Smooth muscle cell of the brain vasculature (primary cell): ENCODE data around the gene MXD4.

Experiments
- DNase-seq: peaks from one replicate; pipeline ENCODE4 v3.0.0-alpha.2; 2012; ENCODE audit warnings: low read depth, low spot score

The MXD4 gene

GRCh38 chr4:2261853-2262144 is at the start of gene MXD4:
MXD4 (minus strand) TSS chr4:2262109; CDS start chr4:2261980, 129 bp downstream.
- DNase-seq = no peak

GRCh38 chr4:2306773-2307410 is 45.0 kb upstream of the MXD4 start:
- no peak for DNase-seq

DNA sequence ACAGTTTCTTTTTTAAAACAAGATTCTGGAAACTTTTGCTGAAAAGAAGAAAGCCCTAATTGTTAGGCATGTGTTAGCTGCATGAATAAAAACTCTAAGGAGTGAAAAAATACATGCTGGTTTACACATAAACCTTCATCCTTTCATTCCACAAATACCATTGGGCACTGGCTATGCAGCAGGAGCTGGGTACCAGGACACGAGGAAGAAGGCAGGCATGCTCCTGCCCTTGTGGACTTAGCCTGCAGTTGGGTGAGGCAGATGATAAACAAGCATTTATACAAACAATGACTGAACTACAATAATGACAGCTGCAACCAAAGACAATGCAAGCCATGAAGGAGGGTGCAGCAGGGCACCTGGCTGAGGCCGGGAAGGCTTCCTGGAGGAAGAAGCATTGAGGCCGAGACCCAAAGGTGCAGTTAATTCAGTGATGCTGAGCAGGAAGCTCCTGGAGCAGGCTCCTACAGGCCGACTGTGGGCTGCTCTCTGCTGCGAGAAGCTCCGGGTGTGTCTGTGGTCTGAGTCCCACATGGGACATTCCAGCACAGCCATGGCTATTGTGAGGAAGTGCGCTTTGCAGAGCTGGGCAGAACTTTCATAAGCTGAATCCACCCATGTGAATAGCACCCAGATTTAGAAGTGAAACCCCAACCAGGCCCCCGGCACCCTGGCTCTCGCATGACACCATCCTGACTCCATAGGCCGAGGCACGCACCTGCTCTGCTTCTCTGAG is 44.0 kb upstream of the MXD4 start:
- no peak for DNase-seq

GRCh38 chr4:2304877-2305561 is 43.1 kb upstream of the MXD4 start:
- DNase-seq = no peak

DNA sequence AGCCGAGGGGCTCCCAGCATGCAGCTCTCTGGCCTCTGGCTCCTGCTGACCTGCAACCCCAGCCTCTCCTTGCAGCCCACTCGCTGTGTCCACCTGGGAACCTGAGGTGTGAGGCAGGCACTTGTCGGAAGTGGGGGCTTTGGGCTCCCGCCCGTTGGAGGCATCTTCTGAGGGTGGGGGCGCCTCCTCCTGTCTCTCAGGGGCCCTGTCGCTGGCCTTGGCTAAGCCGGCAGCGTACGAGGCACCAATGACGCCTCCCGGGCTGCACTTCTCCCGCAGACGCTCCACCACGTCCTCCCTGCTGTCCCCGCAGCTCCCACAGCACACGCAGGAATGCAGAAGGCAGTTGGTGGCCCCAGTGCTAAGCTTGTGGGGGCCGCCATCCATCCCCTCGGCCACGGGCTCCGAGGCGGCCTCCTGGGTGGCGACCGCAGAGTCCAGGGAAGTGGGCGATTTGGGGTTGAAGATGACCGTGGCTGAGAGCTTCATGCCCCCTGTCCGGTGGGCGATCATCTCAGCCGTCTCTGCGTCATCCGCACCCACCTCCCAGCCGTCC is 42.5 kb upstream of the MXD4 start:
- DNase-seq = no peak

GRCh38 chr4:2303686-2304320 is 41.9 kb upstream of the MXD4 start:
- no peak for DNase-seq

GRCh38 chr4:2303121-2303685 is 41.3 kb upstream of the MXD4 start:
- DNase-seq = no peak

DNA sequence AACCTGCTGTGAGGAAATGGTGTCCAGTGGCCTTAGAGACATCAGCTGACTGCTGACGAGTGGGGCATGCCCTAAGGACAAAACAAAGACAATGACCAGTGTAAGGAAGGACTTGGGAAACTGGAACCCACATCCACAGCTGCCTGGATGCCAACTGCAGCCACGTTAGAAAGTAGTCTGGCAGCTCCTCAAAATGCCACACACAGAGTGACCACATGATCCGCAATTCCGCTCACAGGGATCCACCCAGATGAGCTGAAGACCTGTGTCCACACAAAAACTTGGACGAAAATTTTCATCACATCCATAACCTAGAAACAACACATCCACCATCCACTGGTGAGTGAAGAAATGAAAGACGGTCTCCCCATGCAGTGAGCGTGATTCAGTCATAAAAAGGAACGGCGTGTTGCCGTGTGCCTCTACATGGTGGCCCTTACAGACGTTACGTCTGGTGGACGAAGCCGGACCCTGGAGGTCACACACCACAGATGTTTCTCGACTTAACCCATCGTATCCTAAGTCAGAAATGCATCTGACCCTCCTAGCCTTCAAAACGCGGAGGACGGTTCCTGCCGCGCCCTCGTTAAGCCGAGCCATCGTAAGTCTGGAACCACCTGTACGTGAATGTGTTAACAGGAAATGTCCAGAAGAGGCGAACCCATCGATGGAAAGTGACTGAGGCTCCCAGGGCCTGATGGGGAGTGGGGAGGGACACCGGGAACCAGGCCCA is 40.6 kb upstream of the MXD4 start:
- DNase-seq = no peak

DNA sequence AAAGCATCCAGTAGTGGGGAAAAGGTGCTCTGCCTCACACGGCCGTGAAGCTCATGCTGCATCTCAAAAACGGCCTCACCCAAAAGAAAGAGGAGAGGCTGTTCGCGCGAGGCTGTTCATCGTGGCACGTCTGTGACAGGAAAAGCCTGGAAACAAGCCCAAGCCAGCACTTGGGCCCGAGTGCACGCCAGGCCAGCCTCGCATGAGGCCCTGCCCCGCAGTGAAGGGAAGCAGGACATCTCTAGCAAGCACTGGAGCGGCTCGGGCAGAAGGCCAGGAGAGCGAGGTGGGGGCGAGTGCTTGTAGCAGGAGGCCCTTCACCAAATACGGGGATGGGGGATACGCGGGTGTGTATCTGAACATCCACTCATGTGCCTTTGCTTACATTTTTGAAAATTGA is 39.9 kb upstream of the MXD4 start:
- no peak for DNase-seq

DNA sequence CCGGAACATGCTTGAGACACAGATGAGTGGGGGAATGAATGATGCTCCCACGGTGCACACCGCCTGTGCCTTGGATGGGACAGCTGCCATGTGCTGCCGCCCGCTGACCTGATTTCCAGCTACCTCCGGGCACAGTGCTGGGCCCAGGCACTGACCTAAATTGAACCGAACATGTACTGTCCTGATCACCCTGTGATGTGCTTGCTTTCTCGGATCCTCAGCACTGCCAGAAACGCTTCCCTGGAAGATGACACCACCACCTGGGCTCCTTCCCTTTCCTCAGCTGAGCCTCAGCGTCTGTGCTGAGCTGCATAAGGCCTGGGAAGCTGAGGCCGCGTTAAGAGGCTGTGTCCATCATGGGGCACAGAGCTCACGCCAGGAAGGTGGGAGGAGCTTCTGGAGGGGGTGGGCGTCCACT is 39.3 kb upstream of the MXD4 start:
- no peak for DNase-seq

DNA sequence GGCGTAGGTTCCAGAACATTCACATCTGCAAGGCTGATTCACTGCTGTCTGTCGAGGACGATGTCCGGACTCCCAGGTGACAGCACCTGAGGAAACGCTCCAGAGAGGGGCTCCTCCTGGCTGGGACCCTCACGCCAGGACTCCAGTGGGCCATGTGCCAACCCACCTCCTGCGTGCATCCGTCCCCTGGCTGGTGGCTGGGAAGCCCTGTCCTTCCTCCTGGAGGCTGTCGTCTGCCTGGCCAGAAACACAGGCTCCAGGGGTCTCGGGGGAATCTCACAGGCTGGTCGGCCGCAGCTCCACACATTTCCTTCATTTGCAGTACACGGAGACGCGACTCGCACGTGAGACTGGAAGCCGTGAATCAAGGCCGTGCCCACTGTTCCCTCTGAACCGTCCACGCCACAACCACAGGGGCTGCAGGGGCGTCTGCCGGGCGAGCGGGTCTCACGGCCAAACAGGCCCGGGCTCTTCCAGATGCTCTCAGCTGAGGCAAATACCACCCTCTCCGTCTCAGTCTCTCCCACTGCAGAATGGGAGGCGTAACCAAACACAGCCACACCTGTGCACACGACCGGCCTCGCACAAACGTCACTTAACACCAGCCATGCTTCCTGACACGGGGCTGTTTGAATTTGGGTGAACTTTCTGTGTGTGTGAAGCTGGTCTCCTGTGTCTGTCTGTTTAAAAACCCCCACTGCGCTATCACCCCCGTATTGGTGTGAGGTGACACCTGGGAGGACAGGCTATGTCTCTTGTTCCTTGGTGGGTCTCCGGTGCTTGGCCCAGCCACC is 38.7 kb upstream of the MXD4 start:
- DNase-seq = no peak

GRCh38 chr4:2299794-2300193 is 37.9 kb upstream of the MXD4 start:
- no peak for DNase-seq

DNA sequence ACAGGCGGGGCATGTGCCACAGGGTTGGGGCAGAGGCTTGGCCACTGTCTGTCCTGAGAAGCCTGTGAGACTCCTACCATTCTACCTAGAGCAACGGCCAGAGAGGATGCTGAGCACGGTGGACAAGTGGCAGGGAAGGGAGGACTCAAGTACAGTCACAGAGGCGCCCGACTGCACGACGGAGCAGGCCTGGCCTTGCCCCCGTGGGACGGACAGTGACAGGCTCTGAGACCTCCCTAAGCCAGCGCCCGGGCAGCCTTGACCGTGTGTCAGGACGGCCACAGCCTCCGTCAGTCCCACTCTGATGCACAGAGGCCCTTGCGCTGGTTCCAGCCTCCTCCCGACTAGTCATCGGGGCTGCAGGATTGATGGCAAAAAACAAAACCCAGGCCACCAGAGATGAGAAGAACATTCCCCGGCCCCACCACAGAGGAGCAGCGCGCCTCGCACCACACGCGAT is 36.7 kb upstream of the MXD4 start:
- no peak for DNase-seq

DNA sequence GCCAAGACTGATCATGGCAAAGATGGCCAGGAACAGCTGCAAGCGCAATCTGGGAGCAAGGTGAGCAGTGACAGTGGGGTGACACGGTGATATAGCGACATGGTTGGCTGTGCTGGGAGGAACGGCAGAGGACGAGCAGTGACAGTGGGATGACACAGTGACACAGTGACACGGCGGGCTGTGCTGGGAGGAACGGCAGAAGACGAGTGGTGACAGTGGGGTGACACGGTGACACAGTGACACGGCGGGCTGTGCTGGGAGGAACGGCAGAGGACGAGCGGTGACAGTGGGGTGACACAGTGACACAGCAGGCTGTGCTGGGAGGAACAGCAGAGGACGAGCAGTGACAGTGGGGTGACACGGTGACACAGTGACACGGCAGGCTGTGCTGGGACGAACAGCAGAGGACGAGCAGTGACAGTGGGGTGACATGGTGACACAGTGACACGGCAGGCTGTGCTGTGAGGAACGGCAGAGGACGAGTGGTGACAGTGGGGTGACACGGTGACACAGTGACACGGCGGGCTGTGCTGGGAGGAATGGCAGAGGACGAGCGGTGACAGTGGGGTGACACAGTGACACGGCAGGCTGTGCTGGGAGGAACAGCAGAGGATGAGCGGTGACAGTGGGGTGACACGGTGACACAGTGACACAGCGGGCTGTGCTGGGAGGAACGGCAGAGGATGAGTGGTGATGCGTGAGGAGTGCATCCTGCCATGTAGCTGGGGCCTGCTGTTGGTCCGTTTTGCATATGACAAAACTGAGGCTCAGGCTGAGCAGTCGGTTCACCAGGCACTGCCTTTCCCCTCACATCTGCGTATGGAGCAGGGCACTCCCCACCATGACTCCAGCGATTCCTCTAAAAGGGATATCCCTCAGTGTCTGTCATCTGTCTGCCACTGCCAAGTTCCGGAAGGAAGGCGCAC is 36.0 kb upstream of the MXD4 start:
- DNase-seq = no peak

DNA sequence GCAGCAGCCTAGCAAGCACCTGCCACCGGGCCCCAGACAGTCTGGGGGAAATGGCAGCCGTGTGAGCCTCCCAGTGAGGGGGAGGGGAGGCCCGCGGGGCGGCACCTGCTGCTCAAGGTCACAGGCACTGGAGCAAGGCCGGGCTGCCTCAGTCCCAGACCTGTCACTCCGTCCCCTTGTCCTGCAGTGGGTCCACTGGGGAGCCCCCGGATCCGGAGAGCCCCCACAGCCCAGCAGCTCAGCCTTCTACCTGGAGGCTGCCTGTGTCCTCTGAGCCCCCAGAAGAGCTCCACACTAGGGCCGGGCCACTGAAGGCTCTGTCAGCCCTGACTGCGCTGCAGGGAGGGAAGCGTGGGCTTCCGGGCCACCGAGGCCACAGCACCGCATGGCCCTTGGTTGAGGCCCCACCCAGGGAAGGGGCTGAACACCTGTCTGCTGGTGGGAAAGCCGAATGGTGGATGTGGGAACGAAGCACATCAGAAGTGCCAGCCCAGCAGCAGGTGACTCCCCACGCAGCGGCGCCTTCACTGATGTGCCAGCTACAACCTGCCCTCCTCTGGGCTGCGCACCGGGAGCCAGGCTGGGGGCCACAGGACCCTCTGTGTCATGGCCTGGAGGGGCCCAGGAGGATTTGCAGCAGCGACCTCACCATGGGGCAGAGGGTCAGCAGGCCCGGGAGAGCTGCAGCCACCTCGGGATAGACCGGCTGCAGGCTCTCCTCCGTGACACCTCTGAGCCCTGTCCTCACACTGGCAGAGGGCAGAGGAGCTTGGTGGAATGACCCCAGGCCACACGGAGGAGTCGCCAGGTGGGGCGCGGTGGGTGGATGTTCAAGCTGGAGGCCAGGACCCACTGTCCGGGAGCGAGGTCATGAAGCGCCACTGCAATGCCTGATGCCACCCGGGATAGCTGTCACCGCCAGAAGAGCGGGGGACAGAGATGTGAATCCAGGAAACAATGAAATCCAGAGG is 35.0 kb upstream of the MXD4 start:
- DNase-seq = no peak

- DNase-seq = no peak
Measured at GRCh38 chr4:2295900-2296442, 34.1 kb upstream of the MXD4 start.

- no peak for DNase-seq
Measured at GRCh38 chr4:2295500-2295899, 33.6 kb upstream of the MXD4 start.

GRCh38 chr4:2292646-2293108 is 30.8 kb upstream of the MXD4 start:
- DNase-seq = no peak
